HepG2 (cell line): ENCODE measurements around the gene TMEM258. TPM values are rescaled to one million over a fixed set of nuclear protein-coding genes. Genes with fewer than 3 reads are reported as not detected.

ENCODE experiments used
- ELF1 ChIP-seq: sonication (generic); formaldehyde crosslinking; IDR thresholded peaks from 2 replicates; pipeline ENCODE4 v1.4.0; 2020; ENCODE audit warnings: missing genetic modification reagents
- IRF2 ChIP-seq: IDR thresholded peaks from 2 replicates; pipeline ENCODE4 v1.6.1; 2018; ENCODE audit warnings: missing genetic modification reagents, missing compliant biosample characterization
- JARID2 ChIP-seq: sonication (generic); formaldehyde crosslinking; IDR thresholded peaks from 2 replicates; pipeline ENCODE4 v1.8.1; 2023; ENCODE audit warnings: missing genetic modification reagents, inconsistent platforms; ENCODE audit not compliant: insufficient replicate concordance
- MTF2 ChIP-seq: sonication (generic); formaldehyde crosslinking; IDR thresholded peaks from 2 replicates; pipeline ENCODE4 v1.5.0; 2020; ENCODE audit warnings: missing genetic modification reagents, borderline replicate concordance
- NR1H2 ChIP-seq: sonication (generic); formaldehyde crosslinking; IDR thresholded peaks from 2 replicates; pipeline ENCODE4 v1.8.1; 2022; ENCODE audit warnings: low read depth, missing genetic modification reagents, borderline replicate concordance
- RAD51 ChIP-seq: fragments of 450-650 bp; IDR thresholded peaks from 2 replicates; pipeline ENCODE4 v1.6.1; 2016; ENCODE audit warnings: borderline replicate concordance
- SP1 ChIP-seq, 2 experiments: fragments of 450-650 bp in 1 of 2; sonication (generic) in 1 of 2; formaldehyde crosslinking in 1 of 2; IDR thresholded peaks; 2 replicates each; pipeline versions ENCODE4 v1.4.0 to v1.6.1; 2016 to 2020; ENCODE audit warnings: missing genetic modification reagents in 1 of 2
- THRA ChIP-seq: sonication (generic); formaldehyde crosslinking; IDR thresholded peaks from 2 replicates; pipeline ENCODE4 v1.4.0; 2020; ENCODE audit warnings: missing genetic modification reagents, borderline replicate concordance
- ZMYM3 ChIP-seq: sonication (generic); formaldehyde crosslinking; IDR thresholded peaks from 2 replicates; pipeline ENCODE4 v1.5.1; 2020; ENCODE audit warnings: mild to moderate bottlenecking, missing genetic modification reagents
- ZNF256 ChIP-seq: sonication (generic); formaldehyde crosslinking; conservative IDR thresholded peaks from 2 replicates; pipeline ENCODE4 v1.4.0; 2020; ENCODE audit warnings: missing genetic modification reagents
- ZNF362 ChIP-seq: sonication (generic); formaldehyde crosslinking; IDR thresholded peaks from 2 replicates; pipeline ENCODE4 v1.4.0; 2020; ENCODE audit warnings: missing genetic modification reagents, mild to moderate bottlenecking, borderline replicate concordance
- ZNF512B ChIP-seq: sonication (generic); formaldehyde crosslinking; IDR thresholded peaks from 2 replicates; pipeline ENCODE4 v1.5.1; 2020; ENCODE audit warnings: missing genetic modification reagents, mild to moderate bottlenecking, borderline replicate concordance
- ZNF616 ChIP-seq: sonication (generic); formaldehyde crosslinking; IDR thresholded peaks from 2 replicates; pipeline ENCODE4 v1.5.0; 2020; ENCODE audit warnings: low read depth, mild to moderate bottlenecking, missing genetic modification reagents
- ZXDC ChIP-seq: sonication (generic); formaldehyde crosslinking; IDR thresholded peaks from 2 replicates; pipeline ENCODE4 v1.5.0; 2020; ENCODE audit warnings: mild to moderate bottlenecking, missing genetic modification reagents
- polyA plus RNA-seq, 8 experiments: library from polyadenylated mRNA; depleted of rRNA in 3 of 8; stranded (reverse) in 7 of 8; unstranded in 1 of 8; fragments of >200 nt; fragmentation: Illumina TruSeq in 4 of 8; extraction: Trizol in 4 of 8; gene quantifications; 2 replicates each; pipeline versions ENCODE4 v1.2.1 to v1.2.3, GENCODE V29; 2011 to 2016; ENCODE audit warnings: low read depth in 4 of 8, missing spikeins in 1 of 8, mixed read lengths in 1 of 8; ENCODE audit not compliant: insufficient read depth in 1 of 8
- total RNA-seq, 5 experiments: library from RNA; depleted of rRNA; stranded (reverse); fragments of >200 nt; fragmentation: Illumina TruSeq; extraction: Trizol; gene quantifications; 2 replicates each; pipeline ENCODE4 v1.2.3, GENCODE V29; 2016; ENCODE audit warnings: low read depth in 1 of 5

The TMEM258 gene
- total and polyA plus RNA-seq, 2 of the 13 experiments (the other 11 are each of a cell fraction or from before 2014, with no cell fraction given): 175 to 424 TPM

- TF ChIP-seq ZNF512B (CRISPR knock-in tag) (no peak), ZNF616 (CRISPR knock-in tag) (no peak; the same call in 1 of the 2 replicates), ZNF362 (CRISPR knock-in tag) (no peak), MTF2 (CRISPR knock-in tag) (no peak), ELF1 (CRISPR knock-in tag) (no peak), ZNF256 (CRISPR knock-in tag) (0 out of 2 replicates have a peak, but pooled peaks have one; percentile 86), JARID2 (no peak), THRA (peak; percentile 13; the same call in 1 of the 2 replicates), NR1H2 (CRISPR knock-in tag) (no peak), ZMYM3 (CRISPR knock-in tag) (0 out of 2 replicates have a peak, but pooled peaks have one; percentile 8), RAD51 (no peak), ZXDC (CRISPR knock-in tag) (no peak), SP1 (IDR thresholded peaks at IDR 0.05) (no peak), SP1 (CRISPR knock-in tag; IDR thresholded peaks at IDR 0.05) (peak; percentile 70), IRF2 (peak; percentile 23; the same call in 1 of the 2 replicates)
Measured at GRCh38 chr11:61814958-61815789, 22.8 kb upstream of the TMEM258 start (continued).
